GM10248 (cell line): ENCODE measurements around the gene LRBA.

Source experiments
- CTCF ChIA-PET: fragments of 300-600 bp; sonication (Branson Sonifier 250); formaldehyde crosslinking; extraction: SDS; loops from one replicate; lab custom pipeline; 2021; ENCODE audit warnings: antibody characterized with exemption; lab: Yijun Ruan, JAX
- POLR2A ChIA-PET: fragments of 350-650 bp; sonication (Branson Sonifier 250); formaldehyde crosslinking; extraction: SDS; loops from one replicate; lab custom pipeline; 2020; ENCODE audit warnings: antibody characterized with exemption; lab: Yijun Ruan, JAX
- DNase-seq: peaks from one replicate; pipeline ENCODE4 v3.0.0; 2012; ENCODE audit errors: extremely low spot score
- TF ChIP-seq, protein P1 (sequence below): IDR thresholded peaks from 2 replicates; pipeline ENCODE4 v1.5.1; 2012; ENCODE audit warnings: mild to moderate bottlenecking, low read depth; ENCODE audit errors: extremely low read depth, missing control alignments, control extremely low read depth

Gene LRBA

DNA sequence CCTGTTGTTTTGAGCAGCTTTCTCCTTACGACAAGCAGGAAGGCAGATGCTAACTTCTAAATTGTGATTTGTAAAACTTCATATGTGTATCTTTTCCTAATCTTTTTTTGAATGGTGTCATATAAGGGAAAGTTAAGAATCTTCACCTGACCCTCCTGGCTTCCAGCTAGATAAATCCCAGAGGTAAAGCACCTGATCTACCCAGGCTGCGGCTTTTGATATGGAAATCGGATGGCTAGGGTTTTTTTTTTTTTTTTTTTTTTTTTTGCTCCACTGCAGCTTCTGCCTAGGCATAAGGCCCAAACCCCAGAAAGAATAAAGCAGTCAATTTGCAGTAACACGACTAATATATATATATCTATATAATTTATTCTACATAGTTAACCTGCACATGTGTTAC lies 423.2 kb downstream of the LRBA start:
- CTCF ChIA-PET = interaction anchor here (0.7 to 1.9 kb wide), 4 partner anchors 9 to 18 kb away, joined by 3 to 8 read pairs (median 6); no protein-coding TSS in a partner anchor
- TF ChIP-seq, protein P1, sequence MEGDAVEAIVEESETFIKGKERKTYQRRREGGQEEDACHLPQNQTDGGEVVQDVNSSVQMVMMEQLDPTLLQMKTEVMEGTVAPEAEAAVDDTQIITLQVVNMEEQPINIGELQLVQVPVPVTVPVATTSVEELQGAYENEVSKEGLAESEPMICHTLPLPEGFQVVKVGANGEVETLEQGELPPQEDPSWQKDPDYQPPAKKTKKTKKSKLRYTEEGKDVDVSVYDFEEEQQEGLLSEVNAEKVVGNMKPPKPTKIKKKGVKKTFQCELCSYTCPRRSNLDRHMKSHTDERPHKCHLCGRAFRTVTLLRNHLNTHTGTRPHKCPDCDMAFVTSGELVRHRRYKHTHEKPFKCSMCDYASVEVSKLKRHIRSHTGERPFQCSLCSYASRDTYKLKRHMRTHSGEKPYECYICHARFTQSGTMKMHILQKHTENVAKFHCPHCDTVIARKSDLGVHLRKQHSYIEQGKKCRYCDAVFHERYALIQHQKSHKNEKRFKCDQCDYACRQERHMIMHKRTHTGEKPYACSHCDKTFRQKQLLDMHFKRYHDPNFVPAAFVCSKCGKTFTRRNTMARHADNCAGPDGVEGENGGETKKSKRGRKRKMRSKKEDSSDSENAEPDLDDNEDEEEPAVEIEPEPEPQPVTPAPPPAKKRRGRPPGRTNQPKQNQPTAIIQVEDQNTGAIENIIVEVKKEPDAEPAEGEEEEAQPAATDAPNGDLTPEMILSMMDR = no peak
- DNase-seq = no peak
- POLR2A ChIA-PET = no interaction called here

DNA sequence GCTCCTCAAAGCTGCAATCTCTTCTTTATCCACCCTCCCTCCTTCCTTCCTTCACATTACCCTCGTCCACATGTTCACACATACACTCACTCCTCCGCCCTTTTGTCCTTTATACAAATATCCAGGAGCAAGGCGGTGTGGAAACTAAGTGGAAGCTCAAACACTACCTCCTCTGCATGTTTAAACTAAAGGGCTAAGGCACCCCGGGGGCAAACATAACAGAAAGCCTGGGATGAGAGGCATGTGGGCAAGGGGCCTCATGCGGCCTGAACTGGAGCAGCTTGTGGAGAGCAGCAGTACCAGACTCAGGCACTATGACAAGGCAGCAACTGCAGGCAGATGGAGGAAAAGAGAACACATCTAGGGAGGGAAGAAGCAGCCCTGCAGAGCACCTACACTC lies 423.7 kb downstream of the LRBA start:
- ChIA-PET CTCF (interaction anchor here (1.8 to 1.9 kb wide), 3 partner anchors 10 to 17 kb away, joined by 4 to 8 read pairs (median 7); no protein-coding TSS in a partner anchor), POLR2A (no interaction called here)
- TF ChIP-seq, protein P1 = no peak
- no peak for DNase-seq

DNA sequence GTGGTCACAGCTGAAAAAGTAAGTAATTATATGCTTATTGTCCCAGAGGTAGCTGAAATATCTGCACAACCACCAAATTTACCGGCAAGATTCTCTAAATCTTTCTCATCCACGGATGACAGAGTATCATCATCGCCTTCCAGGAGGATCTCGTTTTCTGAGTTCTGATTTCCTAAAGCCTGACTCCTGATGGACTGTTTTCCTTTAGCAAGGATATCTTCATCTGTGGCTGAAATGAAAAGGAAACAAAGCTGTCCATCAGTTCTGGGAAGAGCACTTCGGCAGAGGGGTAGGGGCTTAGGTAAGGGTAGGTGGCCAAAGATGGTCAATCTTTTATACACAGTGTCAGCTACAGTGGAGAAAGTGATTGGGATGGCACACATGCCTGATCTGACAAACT lies 424.5 kb downstream of the LRBA start:
- TF ChIP-seq, protein P1 = no peak

DNA sequence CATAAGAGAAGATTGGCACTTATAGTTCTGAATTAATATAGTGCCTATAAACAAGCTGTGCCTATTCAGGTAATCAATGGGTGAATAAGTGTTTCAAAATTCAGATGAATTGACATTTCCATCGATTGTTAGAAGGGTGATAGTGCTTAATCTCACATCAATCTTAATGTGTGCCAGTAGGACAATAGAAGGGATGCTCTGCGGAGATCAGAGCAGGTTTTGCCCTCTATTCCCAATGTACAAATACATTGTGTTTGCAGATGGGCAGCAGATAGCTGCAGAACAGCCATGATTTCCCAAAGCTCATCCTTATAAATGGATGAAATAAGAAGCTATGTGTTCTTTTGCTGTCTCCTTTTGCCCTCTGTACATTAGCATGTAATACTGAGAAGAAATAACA lies 425.9 kb downstream of the LRBA start:
- TF ChIP-seq, protein P1 = no peak
- DNase-seq = no peak
- CTCF ChIA-PET = interaction anchor here (1.2 to 1.5 kb wide), 2 partner anchors 20 to 413 kb away, joined by 3 to 4 read pairs; no protein-coding TSS in a partner anchor
- POLR2A ChIA-PET = no interaction called here

More for the DNA sequence above, 424.5 kb downstream of the LRBA start:
- ChIA-PET CTCF (interaction anchor here (1.8 to 1.9 kb wide), 3 partner anchors 11 to 18 kb away, joined by 4 to 8 read pairs (median 7); no protein-coding TSS in a partner anchor), POLR2A (no interaction called here)
- DNase-seq = no peak

DNA sequence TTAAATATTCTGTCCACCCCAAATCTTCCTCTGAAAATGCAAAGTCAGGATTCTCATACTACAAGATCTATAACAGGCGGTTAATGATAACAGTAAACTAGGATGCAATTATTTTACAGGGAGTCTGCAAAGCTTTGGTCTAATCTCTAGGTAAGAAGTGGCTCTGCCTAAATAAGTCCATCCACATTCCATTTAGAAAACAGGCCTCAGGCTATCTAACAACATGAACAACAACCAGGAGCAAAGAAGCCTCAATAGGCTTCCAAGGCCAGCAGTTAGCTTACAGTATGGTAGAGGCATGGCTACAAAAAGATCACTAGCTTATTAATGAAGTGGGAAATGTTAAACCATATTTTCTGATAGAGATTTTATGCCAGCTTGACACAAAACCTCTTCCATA lies 426.8 kb downstream of the LRBA start:
- CTCF ChIA-PET = interaction anchor here (1.2 to 1.5 kb wide), 2 partner anchors 21 to 414 kb away, joined by 3 to 4 read pairs; no protein-coding TSS in a partner anchor
- TF ChIP-seq, protein P1 = no peak
- no peak for DNase-seq
- POLR2A ChIA-PET = no interaction called here

DNA sequence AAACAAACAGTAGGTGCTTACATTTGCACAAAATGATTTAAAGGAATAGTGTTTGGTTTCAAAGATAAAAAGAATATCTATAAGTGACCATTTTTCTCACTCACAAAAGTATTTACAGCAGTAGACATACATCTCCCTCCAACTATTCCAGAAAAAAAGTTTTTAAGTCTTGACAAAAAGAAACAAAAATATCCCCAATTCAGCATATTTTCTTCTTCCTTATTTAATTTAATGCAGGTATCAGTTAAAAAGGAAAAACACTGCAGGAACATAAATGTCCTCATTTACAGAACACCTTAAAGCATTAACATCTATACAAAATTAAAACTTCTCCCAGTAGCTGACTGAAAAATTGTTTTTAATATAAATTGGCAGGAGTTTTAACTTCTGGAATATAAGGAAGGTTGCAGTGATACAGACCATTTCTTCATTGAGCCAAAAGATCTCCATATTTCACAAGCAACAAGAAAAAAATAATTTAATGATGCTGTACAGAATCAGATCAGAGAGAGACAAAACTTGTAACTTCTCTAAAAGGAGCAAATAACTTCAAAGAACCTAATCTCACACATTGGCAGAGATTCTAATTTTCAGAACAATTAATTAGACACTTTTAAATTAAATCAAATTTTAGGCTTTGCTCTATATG lies 428.8 kb downstream of the LRBA start:
- CTCF ChIA-PET = no interaction called here

More for the DNA sequence above, 428.8 kb downstream of the LRBA start:
- POLR2A ChIA-PET = no interaction called here
- no peak for DNase-seq
- TF ChIP-seq, protein P1 = no peak
